Activated CD4-positive, CD25-positive, alpha-beta regulatory T cell (primary cell): Measurements from ENCODE around the gene SIM2.

Source experiments
- DNase-seq, 4 experiments: peaks; one replicate each; lab custom pipeline; 2025; lab: John Stamatoyannopoulos, UW

The SIM2 gene

GRCh38 chr21:36700971-36701755 is 2.2 kb downstream of the SIM2 start:
- no peak for DNase-seq

DNA sequence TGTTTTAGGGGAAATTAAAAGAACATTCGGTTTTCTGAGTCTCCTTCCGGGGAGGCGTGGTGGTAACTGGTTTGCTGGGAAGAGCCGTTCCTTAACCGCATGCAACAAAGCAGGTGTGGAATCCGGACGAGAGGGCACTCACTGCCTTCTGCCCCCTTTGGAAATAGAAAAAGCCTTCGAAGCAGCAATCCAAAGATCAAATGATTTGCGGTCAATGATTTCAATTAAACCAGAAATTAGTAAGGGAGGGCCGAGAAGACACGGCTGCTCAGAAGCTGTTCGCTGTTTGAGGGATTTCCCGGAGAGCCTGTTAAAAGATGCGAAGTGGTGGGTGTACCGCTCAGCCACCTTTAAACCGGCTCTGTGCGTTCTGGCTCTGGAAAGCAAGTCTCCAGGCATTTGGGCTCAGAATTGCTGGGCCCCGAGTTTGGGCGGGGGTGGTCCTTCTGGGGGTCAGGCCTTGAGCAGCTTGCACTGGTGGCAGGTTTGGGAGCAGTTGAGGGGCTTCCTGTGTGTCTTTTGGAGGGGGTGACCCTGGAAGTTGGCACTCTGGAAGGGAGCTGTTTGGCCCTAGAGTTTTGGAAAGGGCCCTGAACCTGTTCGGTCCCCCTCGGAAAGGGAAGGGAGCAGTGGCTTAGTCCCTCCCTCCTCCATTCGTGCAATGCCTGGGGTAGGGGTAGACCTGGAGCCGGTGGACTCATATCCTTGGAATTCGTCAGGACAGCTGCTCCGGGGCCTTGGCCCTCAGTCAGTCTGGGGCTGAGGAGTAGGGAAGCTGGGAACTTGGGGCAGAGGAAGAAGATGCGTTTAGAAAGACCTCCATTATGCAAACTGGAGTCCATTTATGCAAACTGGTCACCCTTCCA is 3.1 kb downstream of the SIM2 start:
- DNase-seq, result no peak

- no peak for DNase-seq
Measured at GRCh38 chr21:36702622-36702968, 3.7 kb downstream of the SIM2 start.

- no peak for DNase-seq
Measured at GRCh38 chr21:36703123-36703522, 4.2 kb downstream of the SIM2 start.

DNA sequence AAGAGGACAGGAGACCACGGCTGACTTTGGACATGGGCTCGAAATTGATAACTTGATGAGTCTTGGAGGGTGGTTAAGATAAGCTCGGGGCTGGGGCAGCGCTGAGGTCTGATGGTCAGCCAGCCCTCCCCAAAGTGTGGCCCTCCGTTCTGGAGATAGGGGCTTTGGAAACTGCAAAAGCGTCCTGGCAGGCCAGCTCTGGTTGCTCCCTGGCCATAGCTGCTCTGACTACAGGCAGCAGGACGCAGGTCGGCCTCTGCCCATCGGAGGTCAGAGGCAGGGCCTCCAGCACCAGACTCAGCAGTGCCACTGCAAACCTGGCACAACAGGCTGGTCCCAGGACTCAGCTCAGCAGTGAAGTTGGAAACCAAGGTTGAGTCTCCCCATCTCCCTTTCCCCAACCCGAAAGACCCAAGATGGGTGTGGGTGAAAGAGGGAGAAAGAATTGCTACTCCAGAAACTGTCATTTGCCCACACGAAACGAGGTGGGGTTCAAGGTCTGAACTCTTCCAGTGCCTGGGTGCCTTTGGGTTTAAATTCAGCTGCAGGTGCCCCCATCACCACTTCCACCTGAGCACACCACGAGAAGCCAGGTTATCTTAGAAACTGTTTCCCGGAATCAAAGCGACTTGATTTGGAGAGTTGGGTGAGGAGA is 4.8 kb downstream of the SIM2 start:
- no peak for DNase-seq

GRCh38 chr21:36704281-36704957 is 5.5 kb downstream of the SIM2 start:
- DNase-seq, result no peak

- DNase-seq, result no peak
Measured at GRCh38 chr21:36704958-36705678, 6.2 kb downstream of the SIM2 start.

- no peak for DNase-seq
Measured at GRCh38 chr21:36705679-36706481, 7.0 kb downstream of the SIM2 start.

- DNase-seq, result no peak
Measured at GRCh38 chr21:36706482-36706852, 7.6 kb downstream of the SIM2 start.

DNA sequence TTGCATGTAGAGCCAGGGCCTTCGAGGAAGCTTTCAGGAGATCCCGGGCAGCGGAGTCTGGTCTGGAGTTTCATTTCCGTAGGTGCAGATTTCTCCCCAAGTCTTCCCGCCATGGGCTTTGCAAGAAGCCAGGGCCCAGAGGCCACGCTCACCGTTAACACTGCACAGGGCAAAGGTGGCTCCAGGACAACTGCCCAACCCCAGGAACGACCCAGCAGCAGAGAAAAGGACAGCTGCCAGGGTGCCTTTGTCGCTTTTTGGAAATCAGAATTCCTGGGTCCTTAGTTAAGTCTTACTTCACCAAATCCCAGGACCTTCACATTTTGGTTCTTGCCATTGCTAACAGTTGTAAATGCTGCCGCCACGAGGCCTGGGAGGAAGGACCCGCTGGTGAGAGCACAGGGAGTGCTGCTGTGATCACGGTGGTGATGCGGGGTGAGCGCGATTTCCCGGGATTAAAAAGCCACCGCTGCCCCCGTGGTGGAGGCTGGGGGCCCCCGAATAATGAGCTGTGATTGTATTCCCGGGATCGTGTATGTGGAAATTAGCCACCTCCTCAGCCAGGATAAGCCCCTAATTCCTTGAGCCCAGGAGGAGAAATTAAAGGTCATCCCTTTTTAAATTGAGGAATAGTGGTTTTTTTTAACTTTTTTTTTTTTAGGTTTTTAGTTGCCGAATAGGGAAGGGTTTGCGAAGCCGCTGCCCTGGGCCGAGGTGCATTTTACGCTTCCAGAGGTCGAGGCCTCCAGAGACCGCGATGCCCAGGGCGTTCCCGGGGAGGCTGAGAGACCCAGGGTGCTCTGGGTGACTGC is 8.2 kb downstream of the SIM2 start:
- no peak for DNase-seq

DNA sequence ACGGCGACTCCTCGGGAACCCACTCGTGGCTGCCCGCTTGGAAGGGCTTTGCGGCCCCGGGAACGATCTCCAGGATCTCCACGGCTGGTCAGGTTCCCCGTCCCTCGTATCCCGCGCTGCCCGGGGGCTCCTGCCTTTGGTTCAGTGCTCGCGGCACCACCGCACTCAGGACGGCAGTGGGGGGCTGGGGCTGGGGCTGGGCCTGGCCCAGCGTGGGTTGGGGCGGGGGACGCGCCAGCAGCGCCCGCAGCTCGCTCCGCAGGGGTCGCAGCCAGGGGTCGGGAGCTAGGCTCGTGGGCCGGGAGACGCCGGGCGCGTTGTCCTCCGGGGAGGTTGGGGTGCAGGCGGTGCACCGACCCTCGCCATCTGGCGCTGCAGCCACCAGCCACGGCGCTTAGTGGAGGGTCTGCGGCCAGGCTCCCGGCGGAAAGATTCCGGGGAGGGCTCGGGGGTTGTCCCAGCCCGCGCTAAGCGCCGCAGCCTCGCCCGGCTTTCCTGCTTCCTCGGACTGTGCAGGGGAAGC is 8.9 kb downstream of the SIM2 start:
- DNase-seq, result no peak

DNA sequence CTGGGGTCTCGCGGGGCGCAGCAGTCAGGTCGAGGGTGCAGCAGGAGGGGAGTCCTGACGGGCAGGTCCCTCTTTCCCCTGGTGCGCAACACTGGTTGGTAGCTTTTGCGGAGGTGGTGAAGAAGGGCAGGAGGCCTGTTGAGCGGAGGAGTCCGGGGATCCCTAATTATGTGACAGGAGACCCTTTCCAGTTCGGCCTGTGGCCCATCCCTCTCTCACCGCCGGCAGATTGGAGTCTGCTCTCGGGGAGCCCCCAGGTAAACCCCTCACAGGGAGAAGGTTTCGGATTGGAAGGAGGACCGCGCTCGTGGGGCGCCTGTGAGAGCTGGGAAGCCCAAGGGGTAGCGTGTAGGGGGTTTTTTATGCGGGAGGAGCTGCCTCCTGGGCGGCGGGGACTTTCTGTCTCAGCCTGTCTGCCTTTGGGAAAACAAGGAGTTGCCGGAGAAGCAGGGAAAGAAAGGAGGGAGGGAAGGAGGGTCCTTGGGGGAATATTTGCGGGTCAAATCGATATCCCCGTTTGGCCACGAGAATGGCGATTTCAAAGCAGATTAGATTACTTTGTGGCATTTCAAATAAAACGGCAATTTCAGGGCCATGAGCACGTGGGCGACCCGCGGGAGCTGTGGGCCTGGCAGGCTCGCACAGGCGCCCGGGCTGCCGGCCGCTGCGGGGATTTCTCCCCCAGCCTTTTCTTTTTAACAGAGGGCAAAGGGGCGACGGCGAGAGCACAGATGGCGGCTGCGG is 9.5 kb downstream of the SIM2 start:
- DNase-seq, result no peak

- DNase-seq, result no peak
Measured at GRCh38 chr21:36709030-36709867, 10.3 kb downstream of the SIM2 start.

DNA sequence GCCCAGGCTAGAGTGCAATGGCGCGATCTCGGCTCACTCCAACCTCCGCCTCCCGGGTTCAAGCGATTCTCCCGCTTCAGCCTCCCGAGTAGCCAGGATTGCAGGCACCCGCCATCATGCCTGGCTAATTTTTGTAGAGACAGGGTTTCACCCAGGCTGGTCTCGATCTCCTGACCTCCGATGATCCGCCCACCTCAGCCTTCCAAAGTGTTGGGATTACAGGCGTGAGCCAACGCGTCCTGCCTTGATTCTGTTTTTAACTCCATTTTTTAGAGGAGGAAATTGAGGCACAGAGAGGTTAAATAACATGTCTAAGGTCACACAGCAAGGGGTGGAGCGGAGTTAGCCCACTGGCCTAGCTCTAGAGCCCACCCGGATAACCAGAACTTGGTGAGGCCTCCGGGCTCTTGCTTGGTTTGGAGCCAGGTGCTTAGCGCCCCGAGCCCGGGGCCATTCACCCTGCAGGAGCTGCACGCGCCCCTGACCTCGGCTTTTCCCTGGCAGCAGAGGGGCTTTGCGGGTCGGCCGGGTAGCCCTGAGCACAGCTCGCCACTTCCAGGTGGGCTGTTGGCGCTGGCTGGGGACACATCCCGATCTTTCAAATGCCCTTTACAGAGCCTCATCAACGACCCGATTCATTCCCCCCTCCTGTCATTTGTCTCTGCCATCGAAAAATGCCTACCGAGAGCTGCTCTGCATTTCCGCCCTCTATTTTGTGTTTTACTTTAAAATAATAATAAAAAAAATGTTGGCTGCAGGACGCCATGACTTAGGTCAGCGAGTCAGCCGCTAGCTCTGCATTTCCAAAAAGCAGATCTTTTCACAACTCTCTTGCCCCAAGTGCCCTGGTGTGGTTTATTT is 11.2 kb downstream of the SIM2 start:
- no peak for DNase-seq

DNA sequence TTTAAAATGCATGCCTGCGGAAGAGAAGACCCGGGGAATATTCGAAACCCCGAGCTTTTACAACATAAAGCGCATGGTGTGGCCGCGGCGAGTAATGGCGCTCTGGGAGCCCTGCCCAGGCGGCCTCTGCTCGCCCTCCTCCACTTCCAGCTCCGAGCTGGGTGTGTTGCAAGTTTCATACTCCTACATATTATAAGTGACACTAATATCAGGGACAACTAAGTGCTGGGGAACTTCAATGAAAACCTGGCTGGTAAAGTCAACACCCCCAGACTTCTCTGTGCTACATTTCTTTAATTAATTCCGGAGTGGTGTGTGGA is 11.8 kb downstream of the SIM2 start:
- no peak for DNase-seq

- no peak for DNase-seq
Measured at GRCh38 chr21:36713746-36714145, 14.8 kb downstream of the SIM2 start.

GRCh38 chr21:36716387-36716786 is 17.5 kb downstream of the SIM2 start:
- no peak for DNase-seq
